Measurements from ENCODE around the gene MAEA.

- TF ChIP-seq CTCF (IDR thresholded peaks at IDR 0.05; ENCODE audit: low read length) (no peak), EZH2 (IDR thresholded peaks at IDR 0.05; ENCODE audit: borderline replicate concordance, low read length) (no peak)
These were observed 37.2 kb downstream of the MAEA start for GRCh38 chr4:1326751-1327525.

Data from OCI-LY1 (cell line).